Cardiac septum (tissue), 1 donor: ENCODE data around the gene C7orf25. TPM values are rescaled to one million over a fixed set of nuclear protein-coding genes. Genes with fewer than 3 reads are reported as not detected.

Experiments
- DNase-seq: peaks from one replicate; pipeline ENCODE4 v3.0.0-alpha.2; 2020; ENCODE audit warnings: low spot score
- intact Hi-C: fragments of 100-400 bp; cut with DNase I; formaldehyde crosslinking; loops from one replicate; pipeline ENCODE4 v1.14.0; 2022
- total RNA-seq: library from RNA; stranded (reverse); fragmentation: NEBNext Ultra II Directional; extraction: Animal tissue kit (Norgen Biotek cat#: 25700); gene quantifications from one replicate; pipeline ENCODE4 v1.2.1, GENCODE V29; 2021
- donor health status: DM: no; HTN: no; CAD: no.

C7orf25 gene
- total RNA-seq, 1 donor from 2014 or later = 5.2 TPM

DNA sequence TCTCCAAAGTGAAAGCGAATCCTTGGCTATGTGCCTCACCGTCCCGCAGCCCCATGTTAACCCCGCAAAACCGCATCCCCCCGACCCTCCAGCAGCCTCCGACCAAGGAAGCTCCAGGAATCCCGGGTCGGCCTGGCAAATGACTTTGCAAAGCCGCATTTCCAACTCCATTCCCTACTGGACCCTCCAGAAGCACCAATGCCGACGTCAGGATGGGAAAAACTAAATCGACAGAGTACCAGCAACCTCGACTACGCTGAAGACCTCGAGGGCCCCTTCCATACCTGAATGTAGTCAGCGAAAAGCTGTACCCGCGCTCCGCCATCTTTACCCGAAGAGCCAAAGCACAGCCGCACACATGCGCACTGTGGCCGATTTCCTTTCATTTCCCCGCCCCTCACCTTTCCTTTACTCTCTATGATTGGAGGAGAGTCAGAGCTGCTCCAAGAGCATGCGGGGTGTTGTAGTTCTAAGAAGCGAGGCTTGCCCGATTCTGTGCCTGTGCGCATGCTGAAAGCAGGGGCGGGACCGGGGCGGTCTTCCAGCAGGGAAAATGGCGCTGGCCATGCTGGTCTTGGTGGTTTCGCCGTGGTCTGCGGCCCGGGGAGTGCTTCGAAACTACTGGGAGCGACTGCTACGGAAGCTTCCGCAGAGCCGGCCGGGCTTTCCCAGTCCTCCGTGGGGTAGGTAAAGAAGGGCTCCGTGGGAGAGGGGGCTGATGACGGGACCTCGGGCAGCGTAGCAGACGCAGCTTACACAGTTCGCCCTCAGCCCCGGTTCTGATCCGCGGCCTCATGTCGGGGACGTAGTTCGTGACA, 20.2 kb upstream of the C7orf25 start, which contains the start of the genes MRPL32 and PSMA2:
Gene MRPL32 (plus strand): TSS at position 543 of the 818 bp plus-strand sequence. CDS start 11 bp downstream, at position 554.
Gene PSMA2 (minus strand): TSS at position 341 of the 818 bp plus-strand sequence. CDS start 16 bp downstream, at position 325.
- intact Hi-C loops = loop anchor here (2.0 to 5.0 kb wide), 2 partner anchors 19 to 40 kb away; partner anchors contain the start of gene C7orf25
- peak; percentile 98 for DNase-seq

DNA sequence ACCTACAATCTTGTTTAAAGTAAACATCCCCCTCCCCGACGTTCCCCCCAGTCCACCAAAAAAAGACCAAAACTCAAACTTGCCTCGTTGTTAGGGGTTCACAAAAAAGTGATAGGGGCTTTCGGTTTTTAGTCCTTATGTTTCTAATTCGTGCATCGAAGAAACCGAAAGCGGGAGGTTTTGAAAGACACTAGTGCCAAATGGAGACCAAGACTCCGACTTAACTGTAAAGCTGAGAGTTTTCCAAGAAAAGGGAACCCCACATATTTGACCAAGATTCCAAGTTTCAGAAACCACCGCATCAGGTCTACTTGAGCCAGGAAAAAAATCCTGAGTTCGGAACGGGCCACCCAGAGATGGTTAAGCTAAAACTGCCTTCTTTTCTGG, 19.6 kb upstream of the C7orf25 start:
- intact Hi-C loops = loop anchor here (5.0 kb wide), 1 partner anchor 41 kb away; no protein-coding TSS in a partner anchor
- DNase-seq = no peak

DNA sequence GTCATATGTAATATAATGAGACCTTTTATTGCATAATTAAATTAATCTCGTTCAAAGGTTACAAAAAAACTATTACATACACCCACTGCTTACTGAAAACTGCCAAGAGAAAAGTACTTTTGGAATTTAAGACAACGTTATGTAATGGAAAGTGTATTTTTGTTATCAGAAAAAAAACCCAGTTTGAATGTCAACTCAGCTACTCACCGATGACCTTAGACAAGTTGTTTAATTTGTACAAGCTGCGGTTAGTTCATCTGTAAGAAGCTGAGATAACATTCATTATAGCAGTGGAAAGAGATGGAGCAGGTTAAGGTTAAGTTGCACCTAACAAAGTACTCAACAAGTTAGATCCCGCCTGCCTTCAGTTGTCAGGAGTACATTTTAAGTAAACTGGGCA, 19.0 kb upstream of the C7orf25 start:
- no peak for DNase-seq
- intact Hi-C loops = loop anchor here (5.0 kb wide), 1 partner anchor 41 kb away; no protein-coding TSS in a partner anchor

DNA sequence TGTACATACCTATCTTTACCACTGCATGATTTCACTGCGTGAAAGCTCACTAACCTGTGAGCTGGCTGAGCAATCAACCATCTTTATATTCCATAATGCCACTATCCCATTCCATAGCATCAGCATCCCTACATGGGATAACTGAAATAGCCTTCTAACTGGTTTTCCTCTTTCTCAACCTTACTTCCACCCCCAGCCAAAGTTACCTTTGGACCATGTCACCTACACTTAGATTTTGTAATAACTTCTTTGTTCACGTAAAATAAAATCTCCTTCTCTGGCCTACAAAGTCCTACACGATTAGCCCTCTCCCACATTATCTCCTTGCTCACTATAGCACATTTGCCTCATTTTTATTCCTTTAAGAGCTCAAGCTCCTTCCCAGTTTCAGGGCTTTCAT, 17.6 kb upstream of the C7orf25 start:
- intact Hi-C loops = no loop called here

DNA sequence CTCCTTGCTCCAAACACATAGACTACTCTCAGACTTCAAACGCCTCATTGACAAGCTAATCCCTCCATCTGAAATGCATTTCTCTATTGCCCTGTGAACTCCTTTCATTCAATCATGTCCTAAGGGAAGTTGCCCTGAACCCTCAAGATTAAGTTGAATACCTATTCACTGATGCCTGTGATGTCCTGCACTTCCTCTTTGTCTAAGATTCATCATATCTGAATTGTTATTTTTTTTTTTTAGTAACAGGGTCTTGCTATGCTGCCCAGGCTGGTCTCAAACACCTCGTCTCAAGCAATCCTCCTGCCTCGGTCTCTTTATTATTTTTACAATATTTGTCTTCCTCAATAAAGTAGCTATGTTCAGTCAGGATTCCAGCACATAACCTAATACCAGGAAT, 16.9 kb upstream of the C7orf25 start:
- intact Hi-C loops = no loop called here
- no peak for DNase-seq

More for the DNA sequence above, 17.6 kb upstream of the C7orf25 start:
- DNase-seq = no peak

DNA sequence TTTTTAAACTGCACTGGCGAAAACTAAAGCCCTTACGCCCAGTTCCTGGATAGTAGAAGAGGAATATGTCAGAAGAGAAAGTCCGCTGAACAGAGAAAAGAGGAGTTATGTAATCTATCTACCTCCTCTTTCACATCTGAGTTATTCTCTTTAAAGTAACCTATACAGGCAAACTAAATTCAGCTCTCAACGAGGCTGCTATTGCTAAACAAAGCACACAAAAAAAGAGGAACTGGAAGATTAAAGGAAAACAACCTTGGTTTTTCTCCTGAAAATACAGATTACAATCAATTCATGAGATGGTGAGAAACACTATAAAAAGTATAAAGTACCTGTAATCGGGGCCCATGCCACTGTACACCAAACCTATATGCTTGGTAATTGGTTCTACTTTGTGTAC, 14.3 kb upstream of the C7orf25 start:
- intact Hi-C loops = no loop called here

DNA sequence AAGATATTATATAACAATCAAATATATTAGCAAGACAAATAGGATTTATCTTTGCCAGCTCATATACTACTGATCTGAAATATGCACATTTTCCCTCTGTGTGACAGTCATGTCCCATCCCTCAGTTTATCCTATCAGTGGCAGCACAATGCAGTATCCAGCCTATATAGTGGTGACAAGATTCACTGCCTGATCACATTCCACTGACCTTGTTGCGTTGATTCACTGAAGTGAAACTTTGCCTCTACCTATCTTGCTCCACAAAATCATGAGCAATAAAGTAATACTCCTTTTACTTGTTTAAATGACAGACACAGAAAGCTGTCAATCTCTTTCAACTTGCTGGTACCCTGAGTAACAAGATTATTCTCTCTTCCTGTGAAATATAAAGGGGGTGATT, 13.8 kb upstream of the C7orf25 start:
- intact Hi-C loops = no loop called here
- no peak for DNase-seq

More for the DNA sequence above, 14.3 kb upstream of the C7orf25 start:
- no peak for DNase-seq

DNA sequence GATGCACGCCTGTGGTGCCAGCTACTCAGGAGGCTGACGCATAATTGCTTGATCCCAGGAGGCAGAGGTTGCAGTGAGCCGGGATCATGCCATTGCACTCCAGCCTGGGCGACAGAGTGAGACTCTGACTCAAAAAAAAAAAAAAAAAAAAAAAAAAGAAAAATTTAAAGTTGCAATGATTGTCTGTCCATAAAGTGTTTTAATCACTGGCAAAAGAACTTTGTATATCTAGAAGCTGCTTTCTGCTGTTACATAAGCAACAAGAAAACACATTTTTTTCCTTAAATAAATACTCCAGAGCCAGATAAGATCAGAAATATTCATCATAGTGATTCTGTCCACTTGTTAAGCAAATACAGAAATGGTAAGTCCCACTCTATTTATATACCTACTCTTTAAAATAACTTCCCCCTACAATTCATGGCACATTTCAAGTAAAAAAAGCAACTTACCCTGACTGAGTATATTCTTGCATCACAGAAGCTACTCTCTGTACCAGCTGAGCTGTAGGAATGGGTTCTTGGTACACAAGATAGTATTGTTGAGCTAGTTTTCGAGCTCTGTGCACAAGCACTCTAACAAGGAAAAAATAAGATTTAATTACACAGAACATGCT, 12.5 kb upstream of the C7orf25 start:
- intact Hi-C loops = no loop called here

DNA sequence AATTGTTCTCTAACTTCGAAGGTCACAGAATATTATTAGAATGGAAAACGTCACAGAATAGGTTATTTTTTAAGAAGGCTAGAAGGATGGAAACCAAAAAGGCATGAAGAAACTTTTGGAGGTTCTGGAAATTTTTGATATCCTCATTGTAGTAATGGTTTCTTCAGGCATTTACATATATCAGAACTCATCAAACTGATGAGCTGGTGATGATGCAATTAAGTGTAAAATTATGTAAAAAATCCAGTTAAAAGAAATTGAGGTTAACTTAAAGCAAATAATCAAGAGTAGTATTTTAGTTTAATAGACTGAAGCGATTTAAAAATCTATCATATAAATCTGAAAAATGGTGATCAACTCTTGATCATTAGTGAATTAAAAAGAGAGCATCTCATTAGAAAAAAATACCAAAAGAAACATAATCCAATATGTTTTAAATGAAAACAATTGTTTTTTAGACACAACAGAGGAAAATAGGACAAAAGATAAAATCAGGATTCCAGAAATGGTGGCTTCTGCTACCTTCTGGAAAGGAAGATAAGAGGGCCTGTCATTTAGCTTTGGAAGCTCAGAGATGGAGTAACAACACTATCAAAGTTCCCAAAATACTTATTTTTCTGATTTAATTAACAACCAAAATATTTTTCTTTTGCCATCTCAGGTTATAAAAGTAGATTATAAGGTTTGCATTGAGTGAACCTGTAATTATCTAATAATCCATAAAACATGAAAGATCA, 10.3 kb upstream of the C7orf25 start:
- DNase-seq = no peak
- intact Hi-C loops = no loop called here

More for the DNA sequence above, 12.5 kb upstream of the C7orf25 start:
- no peak for DNase-seq

DNA sequence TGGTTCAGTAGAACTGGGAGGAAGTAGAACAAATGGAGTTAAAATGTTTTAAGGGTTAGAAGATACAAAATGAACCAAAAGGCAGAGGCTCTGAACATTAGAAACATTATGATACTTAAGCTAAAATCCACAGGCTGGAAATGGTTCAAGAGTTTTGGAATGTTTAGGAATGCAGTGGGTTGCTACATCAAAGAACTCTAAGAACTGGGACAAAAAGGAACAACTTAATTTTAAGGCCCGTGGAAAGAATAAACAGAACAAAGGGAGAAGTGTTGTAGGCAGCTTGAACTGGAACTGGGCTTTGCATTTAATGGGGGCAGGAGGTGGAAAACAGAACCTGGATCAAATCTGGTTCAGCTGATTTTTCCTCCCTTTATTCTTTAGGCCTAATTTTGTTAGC, 3.5 kb upstream of the C7orf25 start:
- DNase-seq = no peak
- intact Hi-C loops = no loop called here

DNA sequence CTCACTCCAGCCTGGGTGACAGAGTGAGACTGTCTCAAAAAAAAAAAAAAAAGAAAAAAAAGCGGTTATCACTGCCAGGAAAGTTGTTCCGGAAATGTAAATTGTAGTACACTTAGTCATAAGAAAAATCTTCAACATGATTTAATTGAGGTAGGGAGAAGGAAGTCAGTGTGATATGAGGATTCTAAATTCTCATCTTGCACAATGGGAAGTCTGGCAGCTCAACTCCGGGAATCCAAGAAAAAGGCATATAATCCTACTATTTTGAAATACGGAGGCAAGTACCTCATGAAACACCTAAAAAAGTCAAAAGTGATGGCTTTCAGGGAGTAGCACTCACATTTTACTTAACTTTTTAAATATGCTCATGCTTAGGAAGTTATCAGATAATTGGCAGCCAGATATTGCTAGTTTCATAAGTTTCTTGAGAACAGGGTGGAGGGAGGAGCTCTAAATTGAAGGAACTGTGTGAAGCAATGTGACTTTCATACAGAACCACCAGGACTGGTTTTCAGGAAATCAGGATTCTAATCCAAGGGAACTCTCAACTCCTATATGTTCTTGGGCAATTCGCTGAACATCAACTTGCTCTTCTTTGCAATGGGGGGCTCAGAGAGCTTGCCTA, 2.7 kb upstream of the C7orf25 start:
- intact Hi-C loops = no loop called here
- no peak for DNase-seq

DNA sequence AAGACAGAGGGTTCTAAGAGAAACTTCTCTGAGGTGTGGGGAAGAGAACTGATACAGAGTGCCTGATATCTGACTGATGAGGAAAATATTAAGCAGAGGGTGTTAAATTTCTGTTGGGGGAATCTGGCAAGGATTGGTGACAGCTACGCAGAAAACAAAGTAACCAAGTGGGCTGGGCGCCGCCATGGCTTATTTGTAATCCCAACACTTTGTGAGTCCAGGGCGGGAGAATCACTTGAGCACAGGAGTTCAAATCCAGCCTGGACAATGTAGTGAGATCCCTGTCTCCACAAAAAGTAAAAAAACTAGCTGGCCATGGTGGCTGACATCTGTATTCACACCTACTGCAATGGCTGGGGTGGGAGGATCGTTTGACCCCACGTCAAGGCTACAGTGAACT, 2.1 kb upstream of the C7orf25 start:
- intact Hi-C loops = no loop called here
- DNase-seq = no peak

DNA sequence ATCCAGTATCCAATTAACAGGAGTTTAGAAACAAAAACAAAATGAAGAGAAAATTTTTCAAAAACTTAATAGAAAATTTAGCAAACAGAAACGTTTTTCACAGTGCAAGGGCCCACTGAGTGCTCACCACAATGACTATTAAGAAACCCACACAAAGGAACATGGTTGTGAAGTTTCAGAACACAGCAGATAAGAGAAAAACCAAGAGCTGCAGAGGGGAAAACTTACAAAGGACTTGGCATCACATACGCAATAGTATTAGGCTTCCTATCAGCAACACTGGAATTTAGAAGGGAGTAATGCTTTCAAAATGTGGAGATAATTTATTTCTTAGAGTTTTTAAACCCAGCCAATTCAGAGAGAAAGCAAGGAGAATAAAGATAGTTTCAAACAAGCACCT, 1.7 kb upstream of the C7orf25 start:
- no peak for DNase-seq
- intact Hi-C loops = loop anchor here (2.0 kb wide), 1 partner anchor 19 kb away; the partner anchor contains the start of genes MRPL32 and PSMA2

DNA sequence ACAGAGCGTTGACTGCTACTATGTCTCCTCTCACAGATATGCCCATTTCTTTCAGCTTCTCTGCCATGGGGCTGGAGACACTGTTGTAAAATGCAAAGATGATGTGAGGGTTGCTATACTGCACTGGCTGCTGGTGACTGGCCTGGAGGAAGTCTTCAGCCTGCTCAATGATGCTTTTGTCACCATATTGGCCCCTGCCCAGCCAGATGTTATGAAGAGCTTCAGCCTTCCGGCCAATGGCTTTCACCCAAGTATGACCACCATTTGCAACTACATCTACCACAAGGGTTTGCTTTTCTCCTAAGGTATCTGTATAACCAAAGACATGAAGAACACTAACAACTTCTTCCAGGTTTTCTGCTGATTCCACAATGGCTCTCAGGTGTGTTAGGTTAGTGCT, 1.6 kb downstream of the C7orf25 start:
- no peak for DNase-seq
- intact Hi-C loops = no loop called here

DNA sequence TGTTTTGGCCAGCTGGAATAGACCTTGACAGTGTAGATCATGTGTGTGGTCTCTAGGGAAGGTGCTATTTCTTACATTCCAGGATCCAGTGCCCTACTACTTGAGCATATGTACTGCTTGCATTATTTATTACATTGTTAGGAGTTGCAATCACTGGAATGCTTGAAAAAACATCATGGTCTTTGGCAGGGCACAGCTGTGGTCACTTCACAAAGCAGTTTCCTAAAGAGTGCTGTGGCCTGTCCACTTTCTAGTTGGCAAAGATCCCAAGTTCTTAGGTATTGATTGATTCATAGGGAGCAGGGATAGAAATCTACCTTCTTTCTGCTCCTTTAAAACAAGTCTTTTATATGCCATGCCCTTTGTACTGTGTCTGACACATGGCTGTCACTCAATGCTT, 4.6 kb downstream of the C7orf25 start:
- intact Hi-C loops = no loop called here

DNA sequence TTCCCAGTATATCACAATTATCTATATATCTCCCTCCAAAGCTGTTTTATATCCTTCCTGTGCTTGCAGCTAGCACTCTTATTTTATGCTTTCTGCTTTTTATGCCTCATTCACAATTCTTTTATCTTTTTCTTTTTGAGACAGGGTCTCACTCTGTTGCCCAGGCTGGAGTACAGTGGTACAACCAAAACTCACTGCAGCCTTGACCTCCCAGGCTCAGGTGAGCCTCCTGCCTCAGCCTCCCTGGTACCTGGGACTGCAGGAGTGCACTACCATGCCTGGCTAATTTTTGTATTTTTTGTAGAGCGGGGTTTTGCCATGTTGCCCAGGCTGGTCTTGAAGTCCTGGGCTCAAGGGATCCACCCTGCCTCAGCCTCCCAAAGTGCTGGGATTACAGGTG, 5.7 kb downstream of the C7orf25 start:
- intact Hi-C loops = no loop called here
- DNase-seq = no peak

More for the DNA sequence above, 4.6 kb downstream of the C7orf25 start:
- no peak for DNase-seq

DNA sequence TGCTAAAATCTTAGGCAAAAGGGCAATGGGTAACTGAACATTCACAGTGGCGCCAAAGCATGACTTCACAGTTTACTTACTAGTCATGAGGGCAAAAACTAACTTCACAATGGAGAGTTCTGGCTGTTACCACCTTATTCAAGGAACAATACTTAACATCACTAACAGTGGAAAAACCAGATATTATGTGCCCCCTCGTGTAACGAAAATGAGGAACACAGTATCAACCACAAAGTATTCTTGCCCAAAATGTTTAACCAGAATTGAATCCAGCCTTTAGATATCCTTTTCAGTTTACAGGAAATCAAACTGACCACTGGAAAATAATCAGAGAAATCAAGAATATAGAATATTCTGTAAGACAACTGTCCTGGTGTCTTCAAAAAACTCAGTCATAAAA, 9.5 kb downstream of the C7orf25 start:
- DNase-seq = no peak
- intact Hi-C loops = no loop called here

DNA sequence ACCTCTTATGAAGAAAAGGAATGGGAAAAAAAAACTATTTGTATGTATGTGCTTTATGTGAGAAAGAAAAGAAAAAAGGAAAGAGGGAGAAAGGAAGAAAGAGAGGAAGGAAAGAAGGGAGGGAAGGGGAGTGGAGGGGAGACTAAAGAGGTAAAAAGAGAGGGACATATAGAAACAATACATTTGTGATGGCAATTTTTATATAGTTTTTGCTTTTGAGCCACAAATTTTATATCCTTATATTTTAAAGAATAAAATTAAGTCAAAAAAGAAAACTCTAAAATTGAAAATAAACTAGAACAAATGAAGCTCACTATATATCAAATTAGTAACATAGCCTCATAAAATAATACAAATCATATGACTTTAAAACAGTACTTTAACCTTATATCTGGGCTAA, 11.0 kb downstream of the C7orf25 start:
- no peak for DNase-seq
- intact Hi-C loops = no loop called here

DNA sequence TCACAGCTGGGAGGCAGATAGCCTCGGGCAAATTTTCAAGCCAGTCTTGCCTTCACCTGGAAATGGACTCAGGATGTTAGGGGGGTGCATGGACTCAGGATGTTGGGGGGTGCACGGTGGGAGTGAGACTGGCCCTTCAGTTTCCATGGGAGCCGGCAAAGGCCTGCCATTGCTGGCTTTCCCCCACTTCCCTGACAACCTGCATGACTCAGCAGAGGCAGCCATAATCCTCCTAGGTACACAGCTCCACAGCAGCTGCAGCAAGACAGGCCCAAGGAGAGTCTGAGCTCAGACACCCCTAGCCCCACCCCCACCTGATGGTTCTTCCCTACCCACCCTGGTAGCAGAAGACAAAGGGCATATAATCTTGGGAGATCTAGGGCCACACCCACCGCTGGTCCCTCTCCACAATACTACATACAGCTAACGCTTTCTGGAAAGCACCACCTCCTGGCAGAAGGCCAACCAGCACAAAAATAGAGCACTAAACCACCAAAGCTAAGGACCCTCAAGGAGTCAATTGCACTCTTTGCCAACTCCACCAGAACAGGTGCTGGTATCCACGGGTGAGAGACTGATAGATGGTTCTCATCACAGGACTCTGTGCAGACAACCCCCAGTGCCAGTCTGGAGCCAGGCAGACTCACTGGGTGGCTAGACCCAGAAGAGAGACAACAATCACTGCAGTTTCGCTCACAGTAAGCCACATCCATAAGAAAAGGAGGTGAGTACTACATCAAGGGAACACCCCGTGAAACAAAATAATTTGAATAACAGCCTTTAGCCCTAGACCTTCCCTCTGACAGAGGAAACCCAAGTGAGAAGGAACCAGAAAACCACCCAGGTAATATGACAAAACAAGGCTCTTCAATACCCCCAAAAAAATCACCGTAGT, 18.3 kb downstream of the C7orf25 start:
- no peak for DNase-seq
- intact Hi-C loops = no loop called here
